GM19023 (cell line): Measurements from ENCODE around the gene PRR20C.
"Not testable (repeated sequence)": the region's sequence is repeated elsewhere in the genome, so short reads cannot be mapped to it uniquely, and the experiment has no call there.

Source experiments
- ATAC-seq: cut with Tn5 transposase; IDR thresholded peaks from one replicate; pipeline ENCODE4 v1.9.1; 2021; ENCODE audit warnings: mild to moderate bottlenecking, moderate library complexity; ENCODE audit not compliant: unreplicated experiment

Gene PRR20C

GRCh38 chr13:57153761-57154160, at the start of gene PRR20C:
PRR20C (plus strand) TSS chr13:57154061; CDS start chr13:57154448, 387 bp downstream.
- ATAC-seq, result not testable (repeated sequence)

GRCh38 chr13:57114945-57115344, 38.9 kb upstream of the PRR20C start:
- ATAC-seq, result no peak

- ATAC-seq, result no peak
These were observed 30.2 kb upstream of the PRR20C start for GRCh38 chr13:57123681-57124080.

GRCh38 chr13:57128909-57129308, 25.0 kb upstream of the PRR20C start:
- ATAC-seq, result no peak

DNA sequence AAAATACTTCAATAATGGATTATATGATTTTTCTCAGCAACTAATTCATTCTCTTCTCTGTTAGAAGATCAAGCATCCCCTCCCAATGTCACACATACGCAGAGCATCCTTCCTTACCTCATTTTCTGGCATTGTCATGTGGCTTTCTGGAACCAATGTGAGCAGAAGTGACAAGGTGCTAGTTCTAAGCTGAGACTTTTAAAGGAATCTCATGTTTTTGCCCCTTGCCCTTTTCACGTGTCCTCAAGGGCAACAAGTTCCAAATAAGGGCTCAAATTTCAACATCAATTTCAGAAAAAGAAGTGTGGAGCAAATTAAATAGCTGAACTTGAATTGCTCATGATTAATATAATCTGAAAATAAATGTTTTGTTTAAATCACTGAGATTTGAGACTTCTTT, 17.8 kb upstream of the PRR20C start:
- no peak for ATAC-seq

DNA sequence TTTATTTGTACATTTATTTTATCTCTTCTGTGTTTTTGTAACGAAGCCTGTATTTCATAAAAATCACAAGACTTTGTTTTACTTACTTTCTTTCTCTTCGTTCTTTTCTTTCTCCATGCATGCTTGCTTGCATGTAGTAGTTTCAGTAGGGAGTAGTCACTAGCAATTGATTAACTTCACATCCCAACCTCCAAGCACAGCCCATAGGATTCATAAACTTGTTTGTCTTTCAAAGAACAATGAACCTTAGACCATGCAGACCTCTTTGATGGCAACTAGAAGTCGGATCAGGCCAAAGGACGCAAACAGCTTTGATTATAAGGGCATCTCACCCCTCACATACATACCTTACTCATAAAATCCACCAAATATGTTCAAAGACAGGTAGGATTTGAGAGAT, 16.3 kb upstream of the PRR20C start:
- ATAC-seq, result no peak

DNA sequence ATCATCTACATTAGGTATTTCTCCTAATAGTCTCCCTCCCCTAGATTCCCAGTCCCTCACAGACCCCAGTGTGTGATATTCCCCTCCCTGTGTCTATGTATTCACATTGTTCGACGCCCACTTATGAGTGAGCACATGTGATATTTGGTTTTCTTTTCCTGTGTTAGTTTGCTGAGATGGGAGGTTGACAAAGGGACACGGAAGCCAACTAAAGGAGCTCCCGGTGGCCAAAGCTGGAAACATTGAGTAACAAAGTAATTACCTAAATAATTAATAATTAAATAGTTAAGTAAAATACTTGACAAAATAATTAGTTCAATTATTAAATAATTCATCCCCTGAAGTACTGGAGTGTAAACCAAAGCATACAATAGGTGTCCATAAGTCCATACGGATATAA, 14.9 kb upstream of the PRR20C start:
- no peak for ATAC-seq

DNA sequence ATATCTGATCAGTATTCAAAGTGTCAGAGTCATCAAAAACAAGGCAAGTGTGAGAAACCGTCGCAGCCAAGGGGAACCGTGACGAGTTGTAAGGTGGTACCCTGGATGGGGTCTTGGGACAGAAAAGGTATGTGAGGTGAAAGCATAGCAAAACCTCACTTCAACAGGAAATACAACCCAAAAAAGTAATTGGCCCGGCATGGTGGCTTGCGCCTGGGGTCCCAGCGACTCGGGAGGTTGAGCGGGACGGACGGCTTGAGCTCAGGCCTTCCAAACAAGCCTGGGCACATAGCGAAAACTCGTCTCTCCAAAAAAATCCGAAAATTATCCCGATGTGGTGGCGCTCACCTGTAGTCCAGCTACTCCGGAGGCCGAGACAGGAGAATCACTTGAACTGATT, 14.1 kb upstream of the PRR20C start:
- not testable (repeated sequence) for ATAC-seq

GRCh38 chr13:57140235-57140968, 13.5 kb upstream of the PRR20C start, which contains the start of gene PRR20A:
PRR20A (plus strand) TSS chr13:57140918; CDS start chr13:57141305, 387 bp downstream.
- not testable (repeated sequence) for ATAC-seq

DNA sequence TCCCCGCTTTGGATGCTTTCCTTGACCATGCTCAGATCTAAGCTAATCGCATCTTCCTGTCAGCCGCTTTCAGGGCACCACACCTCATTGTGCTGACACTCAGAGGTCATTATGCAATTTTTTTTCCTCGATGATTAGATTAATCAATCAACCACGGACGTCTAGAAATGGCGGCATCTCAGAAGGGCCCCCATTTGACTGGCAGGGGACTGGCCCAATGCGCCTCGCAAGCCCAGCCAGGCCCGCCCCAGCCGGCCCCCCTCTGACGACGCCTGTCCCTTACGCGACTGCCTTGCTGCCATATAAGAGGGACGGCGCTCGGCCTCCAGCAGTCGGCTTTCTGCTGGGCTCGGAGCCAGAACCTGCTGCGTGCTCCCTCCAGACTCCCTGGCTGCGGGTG, 6.7 kb upstream of the PRR20C start, which contains the start of gene PRR20B:
Gene PRR20B (plus strand): TSS at position 301 of the 400 bp plus-strand sequence. CDS start 387 bp downstream, outside the sequence.
- not testable (repeated sequence) for ATAC-seq

- not testable (repeated sequence) for ATAC-seq
These were observed 5.8 kb upstream of the PRR20C start for GRCh38 chr13:57148106-57148505.

DNA sequence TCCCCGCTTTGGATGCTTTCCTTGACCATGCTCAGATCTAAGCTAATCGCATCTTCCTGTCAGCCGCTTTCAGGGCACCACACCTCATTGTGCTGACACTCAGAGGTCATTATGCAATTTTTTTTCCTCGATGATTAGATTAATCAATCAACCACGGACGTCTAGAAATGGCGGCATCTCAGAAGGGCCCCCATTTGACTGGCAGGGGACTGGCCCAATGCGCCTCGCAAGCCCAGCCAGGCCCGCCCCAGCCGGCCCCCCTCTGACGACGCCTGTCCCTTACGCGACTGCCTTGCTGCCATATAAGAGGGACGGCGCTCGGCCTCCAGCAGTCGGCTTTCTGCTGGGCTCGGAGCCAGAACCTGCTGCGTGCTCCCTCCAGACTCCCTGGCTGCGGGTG, 6.5 kb downstream of the PRR20C start, which contains the start of gene PRR20D:
Gene PRR20D (plus strand): TSS at position 301 of the 400 bp plus-strand sequence. CDS start 387 bp downstream, outside the sequence.
- not testable (repeated sequence) for ATAC-seq

DNA sequence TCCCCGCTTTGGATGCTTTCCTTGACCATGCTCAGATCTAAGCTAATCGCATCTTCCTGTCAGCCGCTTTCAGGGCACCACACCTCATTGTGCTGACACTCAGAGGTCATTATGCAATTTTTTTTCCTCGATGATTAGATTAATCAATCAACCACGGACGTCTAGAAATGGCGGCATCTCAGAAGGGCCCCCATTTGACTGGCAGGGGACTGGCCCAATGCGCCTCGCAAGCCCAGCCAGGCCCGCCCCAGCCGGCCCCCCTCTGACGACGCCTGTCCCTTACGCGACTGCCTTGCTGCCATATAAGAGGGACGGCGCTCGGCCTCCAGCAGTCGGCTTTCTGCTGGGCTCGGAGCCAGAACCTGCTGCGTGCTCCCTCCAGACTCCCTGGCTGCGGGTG, 13.0 kb downstream of the PRR20C start, which contains the start of gene PRR20E:
Gene PRR20E (plus strand): TSS at position 301 of the 400 bp plus-strand sequence. CDS start 387 bp downstream, outside the sequence.
- not testable (repeated sequence) for ATAC-seq

DNA sequence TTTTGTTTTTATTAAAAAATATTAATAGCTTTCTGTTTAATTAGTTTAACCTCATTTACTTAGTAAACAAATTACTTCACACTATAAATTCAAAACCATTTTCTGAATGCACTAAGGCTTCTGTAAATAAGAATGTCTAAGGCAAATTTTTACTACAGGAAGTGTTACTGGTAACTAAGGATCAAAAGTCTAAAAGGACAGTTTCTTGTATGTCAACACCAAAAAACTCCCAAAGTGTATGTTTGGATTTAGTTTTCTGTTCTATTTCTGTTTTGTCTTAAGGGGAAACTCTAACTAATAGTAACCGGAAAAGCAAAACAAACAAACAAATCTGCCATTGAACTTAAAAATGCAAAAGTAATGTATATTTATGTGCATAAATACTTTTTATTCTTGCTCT, 37.8 kb downstream of the PRR20C start:
- no peak for ATAC-seq
